ENCODE measurements around the gene LAMA4.

- TF ChIP-seq POLR2AphosphoS5 (IDR thresholded peaks at IDR 0.05; ENCODE audit: borderline replicate concordance, low read depth, low read length) (no peak), EZH2 (IDR thresholded peaks at IDR 0.05) (no peak)
These were observed 45.2 kb downstream of the LAMA4 start for GRCh38 chr6:112209131-112209530.

All from SK-N-MC (cell line).